Measurements from ENCODE around the gene OR6K2.

The OR6K2 gene

DNA sequence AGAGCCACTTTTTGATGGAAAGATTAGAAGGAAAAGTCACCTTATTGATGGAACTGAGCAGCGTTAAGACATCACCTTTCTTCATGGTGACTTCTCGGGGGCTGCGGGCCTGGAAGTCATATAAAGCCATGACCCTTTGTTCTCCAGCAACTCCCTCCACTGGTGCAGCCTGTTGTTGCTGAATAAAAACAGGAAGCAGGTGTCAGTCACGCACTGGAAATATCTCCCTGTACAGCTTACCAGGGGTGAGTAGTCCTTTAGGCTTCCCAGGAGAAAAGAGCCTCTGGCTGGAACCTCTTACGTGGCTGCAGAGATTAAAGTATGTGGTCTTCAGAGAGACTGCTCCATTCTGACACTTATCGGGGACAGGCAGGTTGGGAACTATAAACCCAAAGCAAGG is 45.9 kb downstream of the OR6K2 start:
- Histone ChIP-seq H3K4me2 (ENCODE audit: low read length) (no peak overlapping the region), H3K9ac (no peak overlapping the region), H2AFZ (no peak overlapping the region), H3K27me3 (ENCODE audit: control insufficient read depth, insufficient read depth, low read length) (no peaks in the 10 kb centered on the region), H3K4me1 (no peaks in the 10 kb centered on the region), H3K79me2 (no peaks in the 10 kb centered on the region), H3K36me3 (ENCODE audit: control insufficient read depth, insufficient read depth, low read length) (no peaks in the 10 kb centered on the region), H3K4me3 (ENCODE audit: low read depth, low read length) (no peak overlapping the region), H3K9me3 (ENCODE audit: control insufficient read depth, low read length) (no peaks in the 10 kb centered on the region), H3K27ac (no peak overlapping the region)
- TF ChIP-seq, protein P1, sequence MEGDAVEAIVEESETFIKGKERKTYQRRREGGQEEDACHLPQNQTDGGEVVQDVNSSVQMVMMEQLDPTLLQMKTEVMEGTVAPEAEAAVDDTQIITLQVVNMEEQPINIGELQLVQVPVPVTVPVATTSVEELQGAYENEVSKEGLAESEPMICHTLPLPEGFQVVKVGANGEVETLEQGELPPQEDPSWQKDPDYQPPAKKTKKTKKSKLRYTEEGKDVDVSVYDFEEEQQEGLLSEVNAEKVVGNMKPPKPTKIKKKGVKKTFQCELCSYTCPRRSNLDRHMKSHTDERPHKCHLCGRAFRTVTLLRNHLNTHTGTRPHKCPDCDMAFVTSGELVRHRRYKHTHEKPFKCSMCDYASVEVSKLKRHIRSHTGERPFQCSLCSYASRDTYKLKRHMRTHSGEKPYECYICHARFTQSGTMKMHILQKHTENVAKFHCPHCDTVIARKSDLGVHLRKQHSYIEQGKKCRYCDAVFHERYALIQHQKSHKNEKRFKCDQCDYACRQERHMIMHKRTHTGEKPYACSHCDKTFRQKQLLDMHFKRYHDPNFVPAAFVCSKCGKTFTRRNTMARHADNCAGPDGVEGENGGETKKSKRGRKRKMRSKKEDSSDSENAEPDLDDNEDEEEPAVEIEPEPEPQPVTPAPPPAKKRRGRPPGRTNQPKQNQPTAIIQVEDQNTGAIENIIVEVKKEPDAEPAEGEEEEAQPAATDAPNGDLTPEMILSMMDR (IDR thresholded peaks at IDR 0.05) = no peak

DNA sequence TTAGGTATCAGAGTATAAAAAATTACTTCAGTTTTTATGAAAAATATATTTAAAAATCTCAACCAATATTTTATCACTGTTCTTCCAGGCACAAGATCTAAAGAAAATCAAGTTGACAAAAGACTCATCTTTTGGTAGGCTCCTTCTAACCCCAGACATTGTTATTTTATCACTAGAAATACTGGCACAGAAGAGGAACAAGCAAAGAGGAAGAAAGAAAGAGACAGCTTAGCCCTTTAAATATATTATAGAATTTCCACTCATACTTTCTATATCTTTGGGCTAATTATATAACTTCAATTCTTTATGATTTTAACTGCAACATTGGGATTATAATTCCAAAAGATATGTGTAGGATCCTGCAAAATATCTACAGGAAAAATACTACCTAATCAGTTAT is 46.4 kb downstream of the OR6K2 start:
- Histone ChIP-seq H3K4me3 (ENCODE audit: low read depth, low read length) (no peak overlapping the region), H3K27ac (no peak overlapping the region), H3K4me2 (ENCODE audit: low read length) (no peak overlapping the region), H3K4me1 (no peaks in the 10 kb centered on the region), H3K36me3 (ENCODE audit: control insufficient read depth, insufficient read depth, low read length) (no peaks in the 10 kb centered on the region), H3K27me3 (ENCODE audit: control insufficient read depth, insufficient read depth, low read length) (no peaks in the 10 kb centered on the region), H3K9ac (no peak overlapping the region), H3K9me3 (ENCODE audit: control insufficient read depth, low read length) (no peaks in the 10 kb centered on the region), H3K79me2 (no peaks in the 10 kb centered on the region), H2AFZ (no peak overlapping the region)
- TF ChIP-seq, protein P1 (IDR thresholded peaks at IDR 0.05) = no peak

DNA sequence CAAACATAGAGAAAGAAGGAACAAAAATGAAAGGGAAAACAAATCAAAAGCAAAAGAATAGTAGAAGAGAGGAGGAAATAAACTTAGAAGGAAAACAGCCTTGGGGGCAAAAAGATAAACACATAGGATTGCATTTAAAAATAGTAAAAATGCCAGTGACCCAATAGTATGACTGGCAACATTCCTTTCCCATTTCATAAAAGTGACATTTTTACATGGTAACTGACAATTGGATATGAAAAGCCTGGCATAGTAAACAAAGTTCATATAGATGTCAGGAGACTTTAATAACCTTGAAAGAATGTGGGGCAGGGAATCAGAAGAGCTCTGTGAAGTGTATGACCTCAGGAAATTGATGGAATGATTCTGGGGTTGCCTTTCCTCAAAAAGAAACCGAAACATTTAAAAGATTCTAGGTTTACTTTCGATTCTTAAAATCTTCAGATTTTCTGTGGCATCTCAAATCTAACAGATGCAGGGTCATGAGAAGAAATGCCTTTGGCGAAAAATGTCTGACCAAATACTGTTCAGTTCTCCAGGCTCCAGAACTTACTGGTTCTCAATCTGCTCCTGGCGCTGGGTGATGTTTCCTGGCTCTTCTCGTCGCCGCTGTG is 47.6 kb downstream of the OR6K2 start:
- no peak overlapping the region for H3K27ac ChIP-seq
- H3K9ac ChIP-seq = no peak overlapping the region
- no peak overlapping the region for H2AFZ ChIP-seq
- H3K36me3 ChIP-seq (ENCODE audit: control insufficient read depth, insufficient read depth, low read length) = no peaks in the 10 kb centered on the region
- no peaks in the 10 kb centered on the region for H3K4me1 ChIP-seq
- no peaks in the 10 kb centered on the region for H3K9me3 ChIP-seq (ENCODE audit: control insufficient read depth, low read length)
- no peaks in the 10 kb centered on the region for H3K27me3 ChIP-seq (ENCODE audit: control insufficient read depth, insufficient read depth, low read length)
- no peak overlapping the region for H3K4me3 ChIP-seq (ENCODE audit: low read depth, low read length)
- TF ChIP-seq, protein P1 (IDR thresholded peaks at IDR 0.05) = no peak
- no peaks in the 10 kb centered on the region for H3K79me2 ChIP-seq
- no peak overlapping the region for H3K4me2 ChIP-seq (ENCODE audit: low read length)
